Smooth muscle cell (in vitro differentiated cells): ENCODE data around the gene ARHGAP9. TPM values are rescaled to one million over a fixed set of nuclear protein-coding genes. Genes with fewer than 3 reads are reported as not detected.
"Not testable (repeated sequence)": the region's sequence is repeated elsewhere in the genome, so short reads cannot be mapped to it uniquely, and the experiment has no call there.

Experiments used
- DNase-seq: peaks from one replicate; lab custom pipeline; 2025; ENCODE audit not compliant: unreplicated experiment; lab: John Stamatoyannopoulos, UW
- H2AFZ ChIP-seq: fragments of 200-600 bp; sonication (generic); 2 replicates; pipeline ENCODE4 v1.6.0; 2016; ENCODE audit warnings: antibody characterized with exemption, low read depth, mild to moderate bottlenecking
- H3F3A ChIP-seq: fragments of 200-600 bp; sonication (generic); 2 replicates; pipeline ENCODE4 v1.6.0; 2017; ENCODE audit warnings: antibody characterized with exemption, low read depth
- H3K27ac ChIP-seq: fragments of 200-600 bp; sonication (generic); 2 replicates; pipeline ENCODE4 v1.5.1; 2016; ENCODE audit warnings: low read depth, mild to moderate bottlenecking
- H3K27me3 ChIP-seq: fragments of 200-600 bp; sonication (generic); 2 replicates; pipeline ENCODE4 v1.6.1; 2016; ENCODE audit warnings: low read depth, mild to moderate bottlenecking
- H3K36me3 ChIP-seq: fragments of 200-600 bp; sonication (generic); 2 replicates; pipeline ENCODE4 v1.5.1; 2016; ENCODE audit warnings: low read depth
- H3K4me1 ChIP-seq: fragments of 200-600 bp; sonication (generic); 2 replicates; pipeline ENCODE4 v1.5.1; 2016; ENCODE audit warnings: low read depth
- H3K4me2 ChIP-seq: fragments of 200-600 bp; sonication (generic); 2 replicates; pipeline ENCODE4 v1.6.0; 2016; ENCODE audit warnings: mild to moderate bottlenecking
- H3K4me3 ChIP-seq: fragments of 200-600 bp; sonication (generic); 2 replicates; pipeline ENCODE4 v1.5.1; 2016; ENCODE audit warnings: mild to moderate bottlenecking
- H3K79me2 ChIP-seq: fragments of 200-600 bp; sonication (generic); 2 replicates; pipeline ENCODE4 v1.6.0; 2016; ENCODE audit warnings: low read depth, mild to moderate bottlenecking
- H3K9ac ChIP-seq: fragments of 200-600 bp; sonication (generic); 2 replicates; pipeline ENCODE4 v1.6.0; 2016; ENCODE audit warnings: low read depth
- H3K9me3 ChIP-seq: fragments of 200-600 bp; sonication (generic); replicated peaks from 2 replicates; pipeline ENCODE4 v1.5.1; 2016; ENCODE audit warnings: low read depth
- H4K20me1 ChIP-seq: fragments of 200-600 bp; sonication (generic); 2 replicates; pipeline ENCODE4 v1.6.0; 2016; ENCODE audit warnings: low read depth
- WGBS: methylation state at CpG from one replicate; pipeline ENCODE4 v1.1.7; 2016; ENCODE audit warnings: low lambda C conversion rate; 5-methylcytosine and 5-hydroxymethylcytosine counted together
- polyA plus RNA-seq: library from polyadenylated mRNA; unstranded; fragments of >200 nt; fragmentation: Nextera tagmentation; extraction: Ambion mirVana; gene quantifications from 2 replicates; pipeline ENCODE4 v1.2.1, GENCODE V29; 2016
- total RNA-seq: library from RNA; depleted of rRNA; stranded (reverse); fragments of >200 nt; gene quantifications from 2 replicates; pipeline ENCODE4 v1.2.3, GENCODE V29; 2014
- TF ChIP-seq, protein P1 (sequence below): fragments of 200-600 bp; sonication (generic); IDR thresholded peaks from 2 replicates; pipeline ENCODE4 v1.5.1; 2017; ENCODE audit warnings: borderline replicate concordance, mild to moderate bottlenecking, antibody characterized with exemption; ENCODE audit not compliant: insufficient read depth, poor library complexity, severe bottlenecking

ARHGAP9 gene
- total and polyA plus RNA-seq, 2 experiments from 2014 or later: 1.3 TPM; not detected in 1

DNA sequence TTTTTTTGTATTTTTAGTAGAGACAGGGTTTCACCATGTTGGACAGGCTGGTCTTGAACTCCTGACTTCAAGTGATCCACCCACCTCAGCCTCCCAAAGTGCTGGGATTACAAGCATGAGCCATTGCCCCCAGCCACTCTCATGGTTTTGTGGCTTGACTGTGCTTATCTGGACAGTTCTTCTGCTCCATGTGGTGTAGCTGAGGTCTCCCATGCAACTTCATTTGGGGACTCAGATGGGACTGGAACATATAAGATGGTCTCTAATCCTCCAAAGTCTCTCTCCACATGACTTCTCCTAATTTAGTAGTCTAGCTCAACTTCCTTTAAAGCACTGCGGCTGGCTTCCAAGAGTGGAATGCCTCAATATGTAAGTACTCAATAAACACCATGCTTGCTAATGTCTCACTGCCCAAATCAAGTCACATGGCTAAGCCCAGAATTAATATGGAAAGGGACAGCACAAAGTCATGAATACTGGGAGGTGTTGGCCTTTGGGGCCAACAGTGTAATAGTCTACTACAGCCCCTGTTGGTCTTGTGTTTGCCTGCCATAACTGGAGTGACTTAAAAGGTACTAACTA lies 37.7 kb downstream of the ARHGAP9 start:
- WGBS: 82% methylated on average over 1 of the region's 1 CpG
- no peaks in the 10 kb centered on the region for H3K9me3 ChIP-seq
- H3K27ac ChIP-seq: no peak overlapping the region
- H2AFZ ChIP-seq: no peak overlapping the region
- H3K79me2 ChIP-seq: no peaks in the 10 kb centered on the region
- no peaks in the 10 kb centered on the region for H4K20me1 ChIP-seq
- no peak overlapping the region for H3K4me3 ChIP-seq
- H3F3A ChIP-seq: no peaks in the 10 kb centered on the region
- H3K9ac ChIP-seq: no peak overlapping the region
- no peaks in the 10 kb centered on the region for H3K27me3 ChIP-seq
- TF ChIP-seq, protein P1, sequence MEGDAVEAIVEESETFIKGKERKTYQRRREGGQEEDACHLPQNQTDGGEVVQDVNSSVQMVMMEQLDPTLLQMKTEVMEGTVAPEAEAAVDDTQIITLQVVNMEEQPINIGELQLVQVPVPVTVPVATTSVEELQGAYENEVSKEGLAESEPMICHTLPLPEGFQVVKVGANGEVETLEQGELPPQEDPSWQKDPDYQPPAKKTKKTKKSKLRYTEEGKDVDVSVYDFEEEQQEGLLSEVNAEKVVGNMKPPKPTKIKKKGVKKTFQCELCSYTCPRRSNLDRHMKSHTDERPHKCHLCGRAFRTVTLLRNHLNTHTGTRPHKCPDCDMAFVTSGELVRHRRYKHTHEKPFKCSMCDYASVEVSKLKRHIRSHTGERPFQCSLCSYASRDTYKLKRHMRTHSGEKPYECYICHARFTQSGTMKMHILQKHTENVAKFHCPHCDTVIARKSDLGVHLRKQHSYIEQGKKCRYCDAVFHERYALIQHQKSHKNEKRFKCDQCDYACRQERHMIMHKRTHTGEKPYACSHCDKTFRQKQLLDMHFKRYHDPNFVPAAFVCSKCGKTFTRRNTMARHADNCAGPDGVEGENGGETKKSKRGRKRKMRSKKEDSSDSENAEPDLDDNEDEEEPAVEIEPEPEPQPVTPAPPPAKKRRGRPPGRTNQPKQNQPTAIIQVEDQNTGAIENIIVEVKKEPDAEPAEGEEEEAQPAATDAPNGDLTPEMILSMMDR: no peak
- H3K4me1 ChIP-seq: no peaks in the 10 kb centered on the region
- no peak overlapping the region for H3K4me2 ChIP-seq
- no peaks in the 10 kb centered on the region for H3K36me3 ChIP-seq
- DNase-seq: no peak

DNA sequence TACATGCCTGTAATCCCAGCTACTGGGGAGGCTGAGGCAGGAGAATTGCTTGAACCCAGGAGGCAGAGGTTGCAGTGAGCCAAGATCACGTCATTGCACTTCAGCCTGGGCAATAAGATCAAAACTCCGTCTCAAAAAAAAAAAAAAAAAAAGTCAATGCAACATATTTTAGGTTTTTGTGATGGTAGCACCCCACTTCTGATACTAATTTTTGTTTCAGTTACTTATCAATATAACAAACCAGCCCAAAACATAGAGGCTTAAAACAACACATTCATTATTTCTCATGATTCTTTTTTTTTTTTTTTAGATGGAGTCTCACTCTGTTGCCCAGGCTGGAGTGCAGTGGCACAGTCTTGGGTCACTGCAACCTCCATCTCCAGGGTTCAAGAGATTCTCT lies 38.3 kb downstream of the ARHGAP9 start:
- not testable (repeated sequence) for H4K20me1 ChIP-seq, H3K9me3 ChIP-seq, H3K36me3 ChIP-seq, H3K27me3 ChIP-seq, H3K79me2 ChIP-seq, H3F3A ChIP-seq, H3K4me2 ChIP-seq, H3K4me1 ChIP-seq, H3K9ac ChIP-seq, H2AFZ ChIP-seq, DNase-seq, H3K4me3 ChIP-seq, H3K27ac ChIP-seq
- WGBS: 90% methylated on average over 2 of the region's 2 CpGs

DNA sequence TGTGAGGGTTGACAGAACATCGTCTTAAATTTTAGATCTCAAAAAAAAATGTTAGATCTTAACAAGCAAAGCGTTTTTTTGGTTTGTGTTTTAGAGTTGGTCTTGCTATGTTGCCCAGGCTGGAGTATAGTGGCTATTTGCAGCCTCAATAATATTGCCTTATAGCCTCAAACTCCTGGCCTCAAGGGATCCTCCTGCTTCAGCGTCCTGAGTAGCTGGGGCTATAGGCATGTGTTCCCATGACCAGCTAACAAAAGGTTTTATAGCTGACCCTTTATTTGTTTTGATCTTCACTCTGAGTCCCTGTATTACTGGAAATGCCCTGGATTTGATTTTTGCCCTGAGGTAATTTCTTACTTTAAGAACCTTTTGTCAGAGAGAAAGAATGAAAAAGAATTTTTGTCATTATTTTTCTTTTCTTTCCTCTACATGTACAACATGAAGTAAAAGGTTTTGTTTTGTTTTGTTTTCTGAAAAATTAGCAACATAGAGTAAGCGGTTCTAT lies 39.9 kb downstream of the ARHGAP9 start:
- H3K27ac ChIP-seq: no peak overlapping the region
- no peaks in the 10 kb centered on the region for H3F3A ChIP-seq
- TF ChIP-seq, protein P1: no peak
- no peaks in the 10 kb centered on the region for H3K79me2 ChIP-seq
- no peak overlapping the region for H3K4me2 ChIP-seq
- no peaks in the 10 kb centered on the region for H4K20me1 ChIP-seq
- H3K4me1 ChIP-seq: no peaks in the 10 kb centered on the region
- H3K9me3 ChIP-seq: no peaks in the 10 kb centered on the region
- H3K9ac ChIP-seq: no peak overlapping the region
- no peak overlapping the region for H2AFZ ChIP-seq
- H3K36me3 ChIP-seq: no peaks in the 10 kb centered on the region
- H3K27me3 ChIP-seq: no peaks in the 10 kb centered on the region
- 80% methylated on average over 4 of the region's 4 CpGs for WGBS
- H3K4me3 ChIP-seq: no peak overlapping the region
- DNase-seq: no peak

DNA sequence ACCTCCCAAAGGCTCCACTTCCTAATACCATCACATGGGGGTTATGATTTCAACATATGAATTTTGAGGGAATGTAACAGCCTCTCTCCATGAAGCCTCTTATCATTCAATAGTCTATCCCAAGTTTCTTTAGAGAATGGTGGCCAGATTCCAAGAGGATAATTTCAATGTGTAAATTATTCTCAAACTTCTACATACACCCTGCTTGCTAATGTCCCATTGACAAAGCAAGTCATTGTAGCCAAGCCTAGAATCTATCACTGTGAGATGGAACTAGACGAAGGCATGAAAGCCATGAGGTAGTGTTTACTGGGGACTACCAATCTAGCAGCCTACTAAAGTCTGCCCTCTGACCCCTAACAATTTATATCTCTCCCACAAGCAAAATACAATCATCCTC lies 41.3 kb downstream of the ARHGAP9 start:
- Histone ChIP-seq H3K4me1 (no peaks in the 10 kb centered on the region), H3K9ac (no peak overlapping the region), H3K79me2 (no peaks in the 10 kb centered on the region), H2AFZ (no peak overlapping the region), H3K4me3 (no peak overlapping the region), H3F3A (no peaks in the 10 kb centered on the region), H3K27ac (no peak overlapping the region), H4K20me1 (no peaks in the 10 kb centered on the region), H3K4me2 (no peak overlapping the region), H3K9me3 (no peaks in the 10 kb centered on the region), H3K36me3 (no peaks in the 10 kb centered on the region), H3K27me3 (no peaks in the 10 kb centered on the region)
- DNase-seq: no peak
- TF ChIP-seq, protein P1: no peak
- 95% methylated on average over 1 of the region's 1 CpG for WGBS
